ENCODE data around the gene SETD2. TPM values are rescaled to one million over a fixed set of nuclear protein-coding genes. Genes with fewer than 3 reads are reported as not detected.
A peak's percentile ranks its signal among the peaks of the same experiment; 100 is the strongest.

Gene SETD2
- total and polyA plus RNA-seq, 8 donors = 9.3 to 96.2 (median 66.4) TPM

DNA sequence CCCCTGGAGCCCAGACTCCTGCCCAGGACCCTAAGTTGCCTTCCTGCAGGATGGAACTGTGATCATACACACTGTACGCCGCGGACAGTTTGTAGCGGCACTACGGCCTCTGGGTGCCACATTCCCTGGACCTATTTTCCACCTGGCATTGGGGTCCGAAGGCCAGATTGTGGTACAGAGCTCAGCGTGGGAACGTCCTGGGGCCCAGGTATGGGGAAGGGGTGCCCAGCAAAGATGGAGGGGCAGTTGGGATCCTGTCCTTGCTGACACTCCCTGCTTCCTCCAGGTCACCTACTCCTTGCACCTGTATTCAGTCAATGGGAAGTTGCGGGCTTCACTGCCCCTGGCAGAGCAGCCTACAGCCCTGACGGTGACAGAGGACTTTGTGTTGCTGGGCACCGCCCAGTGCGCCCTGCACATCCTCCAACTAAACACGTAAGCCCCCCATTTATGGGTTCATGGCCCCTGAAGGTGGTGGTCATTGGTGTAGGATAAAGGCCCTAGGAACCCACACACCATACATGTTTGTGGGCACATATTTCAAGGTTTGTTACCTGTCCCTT is 155.6 kb downstream of the SETD2 start:
- intact Hi-C loops (cut with DNase I; ENCODE audit: low total_unique reads) = no loop called here
- H3K4me1 ChIP-seq = peaks cover 4 to 32% (median 19%) of the 10 kb centered on the region in 4 donors
- peaks cover 32 to 83% (median 64%) of the 10 kb centered on the region in 4 donors for H3K36me3 ChIP-seq
- 88 to 94% (median 92%) methylated on average over 11 to 13 of the region's 13 CpGs for WGBS, 5 donors
- peak overlapping the region in 1 of 4 donors; percentile 50 for H3K4me3 ChIP-seq
- peak overlapping the region in 4 of 5 donors; percentile 76 to 90 (median 84) for H3K27ac ChIP-seq
- TF ChIP-seq POLR2AphosphoS5 (IDR thresholded peaks at IDR 0.05) = no peak
- TF ChIP-seq, protein P1, sequence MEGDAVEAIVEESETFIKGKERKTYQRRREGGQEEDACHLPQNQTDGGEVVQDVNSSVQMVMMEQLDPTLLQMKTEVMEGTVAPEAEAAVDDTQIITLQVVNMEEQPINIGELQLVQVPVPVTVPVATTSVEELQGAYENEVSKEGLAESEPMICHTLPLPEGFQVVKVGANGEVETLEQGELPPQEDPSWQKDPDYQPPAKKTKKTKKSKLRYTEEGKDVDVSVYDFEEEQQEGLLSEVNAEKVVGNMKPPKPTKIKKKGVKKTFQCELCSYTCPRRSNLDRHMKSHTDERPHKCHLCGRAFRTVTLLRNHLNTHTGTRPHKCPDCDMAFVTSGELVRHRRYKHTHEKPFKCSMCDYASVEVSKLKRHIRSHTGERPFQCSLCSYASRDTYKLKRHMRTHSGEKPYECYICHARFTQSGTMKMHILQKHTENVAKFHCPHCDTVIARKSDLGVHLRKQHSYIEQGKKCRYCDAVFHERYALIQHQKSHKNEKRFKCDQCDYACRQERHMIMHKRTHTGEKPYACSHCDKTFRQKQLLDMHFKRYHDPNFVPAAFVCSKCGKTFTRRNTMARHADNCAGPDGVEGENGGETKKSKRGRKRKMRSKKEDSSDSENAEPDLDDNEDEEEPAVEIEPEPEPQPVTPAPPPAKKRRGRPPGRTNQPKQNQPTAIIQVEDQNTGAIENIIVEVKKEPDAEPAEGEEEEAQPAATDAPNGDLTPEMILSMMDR (IDR thresholded peaks at IDR 0.05) = no peak
- TF ChIP-seq EP300 (IDR thresholded peaks at IDR 0.05) = no peak
- no peak for TF ChIP-seq POLR2A (IDR thresholded peaks at IDR 0.05)
- no peaks in the 10 kb centered on the region for H3K27me3 ChIP-seq
- H3K9me3 ChIP-seq = no peaks in the 10 kb centered on the region
- no peak for DNase-seq

DNA sequence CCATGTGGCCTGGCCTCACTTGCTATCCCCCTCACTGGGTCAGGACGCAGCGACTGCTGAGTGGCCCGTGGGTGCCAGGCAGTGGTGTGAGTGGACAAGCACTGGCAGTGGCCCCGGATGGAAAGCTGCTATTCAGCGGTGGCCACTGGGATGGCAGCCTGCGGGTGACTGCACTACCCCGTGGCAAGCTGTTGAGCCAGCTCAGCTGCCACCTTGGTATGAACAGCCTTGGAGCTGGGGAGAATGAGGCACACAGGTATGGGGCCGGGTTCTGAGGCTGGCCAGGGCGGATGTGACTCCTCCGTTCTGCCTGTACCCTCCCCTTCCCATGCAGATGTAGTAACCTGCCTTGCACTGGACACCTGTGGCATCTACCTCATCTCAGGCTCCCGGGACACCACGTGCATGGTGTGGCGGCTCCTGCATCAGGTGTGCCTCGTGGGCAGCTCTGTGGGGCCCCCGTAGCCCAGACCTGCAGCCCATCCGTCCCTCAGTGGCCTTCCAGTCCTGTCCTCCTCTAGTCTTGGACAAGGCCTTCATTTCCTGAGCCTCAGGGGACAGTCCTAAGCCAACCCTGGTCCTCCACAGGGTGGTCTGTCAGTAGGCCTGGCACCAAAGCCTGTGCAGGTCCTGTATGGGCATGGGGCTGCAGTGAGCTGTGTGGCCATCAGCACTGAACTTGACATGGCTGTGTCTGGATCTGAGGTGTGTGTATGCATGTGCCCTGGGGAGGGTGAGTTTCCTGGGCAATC is 156.3 kb downstream of the SETD2 start:
- Histone ChIP-seq H3K36me3 (peaks cover 37 to 83% (median 66%) of the 10 kb centered on the region in 4 donors), H3K27ac (no peak overlapping the region), H3K4me3 (no peak overlapping the region), H3K4me1 (peaks cover 4 to 26% (median 19%) of the 10 kb centered on the region in 4 donors), H3K9me3 (no peaks in the 10 kb centered on the region), H3K27me3 (no peaks in the 10 kb centered on the region)
- no peak for TF ChIP-seq EP300 (IDR thresholded peaks at IDR 0.05)
- no peak for TF ChIP-seq POLR2A (IDR thresholded peaks at IDR 0.05)
- TF ChIP-seq POLR2AphosphoS5 (IDR thresholded peaks at IDR 0.05) = no peak
- TF ChIP-seq, protein P1 (IDR thresholded peaks at IDR 0.05) = no peak
- WGBS, 5 donors = 86 to 92% (median 91%) methylated on average over 13 to 16 of the region's 16 CpGs
- DNase-seq = no peak
- intact Hi-C loops (cut with DNase I; ENCODE audit: low total_unique reads) = no loop called here

DNA sequence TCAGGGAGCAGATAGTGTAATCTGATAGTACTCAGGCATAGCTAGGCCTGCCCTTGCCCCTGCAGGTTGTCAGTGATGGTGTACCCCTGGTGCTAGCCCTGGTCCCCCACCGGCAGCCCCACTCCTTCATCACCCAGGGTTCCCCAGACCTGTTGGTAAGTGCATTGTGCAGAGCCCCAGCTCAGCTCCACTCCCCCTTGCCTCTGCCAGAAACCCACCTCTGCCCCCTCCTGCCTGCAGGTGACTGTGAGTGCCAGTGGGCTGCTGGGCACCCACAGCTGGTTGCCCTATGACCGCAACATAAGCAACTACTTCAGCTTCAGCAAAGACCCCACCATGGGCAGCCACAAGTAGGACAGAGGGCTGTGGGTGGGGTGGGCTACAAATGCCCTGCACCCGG is 156.9 kb downstream of the SETD2 start:
- H3K27ac ChIP-seq = no peak overlapping the region
- peaks cover 44 to 83% (median 72%) of the 10 kb centered on the region in 4 donors for H3K36me3 ChIP-seq
- no peak overlapping the region for H3K4me3 ChIP-seq
- no peaks in the 10 kb centered on the region for H3K9me3 ChIP-seq
- WGBS, 5 donors = 83 to 100% (median 93%) methylated on average over 1 to 3 of the region's 3 CpGs; no CpG with 5 or more reads in 1 of the 5 donors
- no peak for DNase-seq
- TF ChIP-seq EP300 (IDR thresholded peaks at IDR 0.05) (no peak), POLR2AphosphoS5 (IDR thresholded peaks at IDR 0.05) (no peak), POLR2A (IDR thresholded peaks at IDR 0.05) (no peak)
- TF ChIP-seq, protein P1 (IDR thresholded peaks at IDR 0.05) = no peak
- no peaks in the 10 kb centered on the region for H3K27me3 ChIP-seq
- intact Hi-C loops (cut with DNase I; ENCODE audit: low total_unique reads) = no loop called here
- peaks cover 4 to 26% (median 19%) of the 10 kb centered on the region in 4 donors for H3K4me1 ChIP-seq

DNA sequence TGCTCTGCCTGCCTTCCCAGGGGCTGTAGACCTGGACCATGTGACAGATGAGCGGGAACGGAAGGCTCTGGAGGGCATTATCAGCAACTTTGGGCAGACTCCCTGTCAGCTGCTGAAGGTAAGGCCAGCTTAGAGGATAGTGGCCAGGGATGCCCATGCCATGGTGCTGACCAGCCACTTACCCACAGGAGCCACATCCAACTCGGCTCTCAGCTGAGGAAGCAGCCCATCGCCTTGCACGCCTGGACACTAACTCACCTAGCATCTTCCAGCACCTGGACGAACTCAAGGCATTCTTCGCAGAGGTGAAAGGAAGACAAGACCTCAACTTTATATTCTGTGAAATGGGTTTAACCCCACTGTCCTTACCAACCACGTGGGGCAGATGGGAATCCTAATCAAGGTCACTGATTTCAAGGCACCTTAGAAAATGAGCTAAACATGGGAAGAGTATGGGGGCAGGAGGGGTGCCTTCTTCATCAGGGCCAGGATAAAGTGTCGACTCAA is 157.7 kb downstream of the SETD2 start:
- WGBS, 5 donors = 90 to 92% (median 91%) methylated on average over 9 of the region's 9 CpGs
- no peak overlapping the region for H3K4me3 ChIP-seq
- peaks cover 4 to 26% (median 19%) of the 10 kb centered on the region in 4 donors for H3K4me1 ChIP-seq
- TF ChIP-seq POLR2A (IDR thresholded peaks at IDR 0.05) (no peak), EP300 (IDR thresholded peaks at IDR 0.05) (no peak), POLR2AphosphoS5 (IDR thresholded peaks at IDR 0.05) (no peak)
- TF ChIP-seq, protein P1 (IDR thresholded peaks at IDR 0.05) = no peak
- H3K36me3 ChIP-seq = peaks cover 52 to 91% (median 80%) of the 10 kb centered on the region in 4 donors
- no peaks in the 10 kb centered on the region for H3K27me3 ChIP-seq
- no peak overlapping the region for H3K27ac ChIP-seq
- no peak for DNase-seq
- H3K9me3 ChIP-seq = no peaks in the 10 kb centered on the region
- intact Hi-C loops (cut with DNase I; ENCODE audit: low total_unique reads) = no loop called here

Data from stomach (tissue), 9 donors.